ENCODE measurements around the gene PODN. TPM values are rescaled to one million over a fixed set of nuclear protein-coding genes. Genes with fewer than 3 reads are reported as not detected.

PODN gene
- total RNA-seq, 1 experiment from 2014 or later = 0.23 TPM

DNA sequence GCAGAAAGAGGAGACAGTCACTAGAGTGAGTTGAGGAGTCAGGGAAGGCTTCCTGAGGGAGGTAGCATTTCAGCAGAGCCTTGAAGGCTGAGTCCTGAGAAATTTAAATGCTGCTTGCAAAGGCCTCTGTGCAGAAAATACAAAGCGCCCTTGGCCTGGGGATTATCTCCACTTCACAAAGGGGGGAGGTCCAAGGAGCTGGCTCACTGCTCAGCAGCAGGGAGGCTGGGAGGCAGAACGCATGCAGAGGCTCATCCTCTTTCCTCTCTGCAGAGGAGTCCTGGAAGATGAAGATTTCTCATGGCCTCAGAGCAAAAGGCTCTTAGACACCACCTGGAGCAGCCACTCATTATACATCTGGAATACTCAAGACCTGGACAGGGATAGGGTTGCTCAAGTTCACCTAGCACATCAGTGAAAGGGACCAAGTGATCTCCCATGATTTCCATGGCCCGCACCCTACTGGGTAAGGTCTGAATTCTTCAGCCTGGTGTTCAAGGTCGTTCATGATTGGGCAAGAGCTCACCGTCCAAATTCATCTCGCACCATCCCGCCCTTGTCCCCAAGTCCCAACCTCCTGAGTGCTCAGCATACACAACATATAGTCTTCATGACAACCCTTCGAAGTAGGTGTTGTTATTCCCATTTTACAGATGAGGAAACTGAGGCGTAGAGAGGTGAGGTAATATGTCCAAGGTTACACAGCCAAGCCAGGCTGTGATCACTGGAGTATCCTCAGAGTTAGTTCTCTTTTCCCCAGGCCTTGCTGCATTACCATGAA lies 71.4 kb downstream of the PODN start:
- no peak overlapping the region for H3K4me3 ChIP-seq (ENCODE audit: low read depth in 2 of 2, low read length in 2 of 2)
- in situ Hi-C loops (cut with HindIII; ENCODE audit: low pct_unique_long_range_greater_than_20kb, low sequenced_read_pairs) = no loop called here
- no peaks in the 10 kb centered on the region for H3K27me3 ChIP-seq (ENCODE audit: control insufficient read depth, insufficient read depth, low read length)
- POLR2A ChIA-PET = interaction anchor here (0.5 to 0.6 kb wide), 2 partner anchors 65 to 469 kb away, joined by 3 to 6 read pairs; no protein-coding TSS in a partner anchor
- DNase-seq (ENCODE audit: low read depth, low spot score) = no peak
- no peak for ATAC-seq
- no peaks in the 10 kb centered on the region for H3K36me3 ChIP-seq (ENCODE audit: control insufficient read depth, insufficient read depth, low read length)
- peaks cover 3% of the 10 kb centered on the region; the same call in 1 of the 2 replicates for H3K9me3 ChIP-seq (ENCODE audit: control insufficient read depth, insufficient read depth, low read depth, low read length)
- CTCF ChIA-PET = no interaction called here
- no TSS peak for BruUV-seq (replicated peaks)
- peaks cover 8% of the 10 kb centered on the region; the same call in 1 of the 2 replicates for H3K4me1 ChIP-seq (ENCODE audit: control insufficient read depth, insufficient read depth, low read length)
- TF ChIP-seq POLR2AphosphoS5 (IDR thresholded peaks at IDR 0.05; ENCODE audit: low read depth, low read length) (no peak), SIN3A (IDR thresholded peaks at IDR 0.05; ENCODE audit: borderline replicate concordance, insufficient read depth, low read depth, low read length) (no peak), TCF7L2 (IDR thresholded peaks at IDR 0.05; ENCODE audit: low read depth, low read length) (no peak)
- TF ChIP-seq, protein P1, sequence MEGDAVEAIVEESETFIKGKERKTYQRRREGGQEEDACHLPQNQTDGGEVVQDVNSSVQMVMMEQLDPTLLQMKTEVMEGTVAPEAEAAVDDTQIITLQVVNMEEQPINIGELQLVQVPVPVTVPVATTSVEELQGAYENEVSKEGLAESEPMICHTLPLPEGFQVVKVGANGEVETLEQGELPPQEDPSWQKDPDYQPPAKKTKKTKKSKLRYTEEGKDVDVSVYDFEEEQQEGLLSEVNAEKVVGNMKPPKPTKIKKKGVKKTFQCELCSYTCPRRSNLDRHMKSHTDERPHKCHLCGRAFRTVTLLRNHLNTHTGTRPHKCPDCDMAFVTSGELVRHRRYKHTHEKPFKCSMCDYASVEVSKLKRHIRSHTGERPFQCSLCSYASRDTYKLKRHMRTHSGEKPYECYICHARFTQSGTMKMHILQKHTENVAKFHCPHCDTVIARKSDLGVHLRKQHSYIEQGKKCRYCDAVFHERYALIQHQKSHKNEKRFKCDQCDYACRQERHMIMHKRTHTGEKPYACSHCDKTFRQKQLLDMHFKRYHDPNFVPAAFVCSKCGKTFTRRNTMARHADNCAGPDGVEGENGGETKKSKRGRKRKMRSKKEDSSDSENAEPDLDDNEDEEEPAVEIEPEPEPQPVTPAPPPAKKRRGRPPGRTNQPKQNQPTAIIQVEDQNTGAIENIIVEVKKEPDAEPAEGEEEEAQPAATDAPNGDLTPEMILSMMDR (IDR thresholded peaks at IDR 0.05) = no peak
- TF ChIP-seq, protein P2, sequence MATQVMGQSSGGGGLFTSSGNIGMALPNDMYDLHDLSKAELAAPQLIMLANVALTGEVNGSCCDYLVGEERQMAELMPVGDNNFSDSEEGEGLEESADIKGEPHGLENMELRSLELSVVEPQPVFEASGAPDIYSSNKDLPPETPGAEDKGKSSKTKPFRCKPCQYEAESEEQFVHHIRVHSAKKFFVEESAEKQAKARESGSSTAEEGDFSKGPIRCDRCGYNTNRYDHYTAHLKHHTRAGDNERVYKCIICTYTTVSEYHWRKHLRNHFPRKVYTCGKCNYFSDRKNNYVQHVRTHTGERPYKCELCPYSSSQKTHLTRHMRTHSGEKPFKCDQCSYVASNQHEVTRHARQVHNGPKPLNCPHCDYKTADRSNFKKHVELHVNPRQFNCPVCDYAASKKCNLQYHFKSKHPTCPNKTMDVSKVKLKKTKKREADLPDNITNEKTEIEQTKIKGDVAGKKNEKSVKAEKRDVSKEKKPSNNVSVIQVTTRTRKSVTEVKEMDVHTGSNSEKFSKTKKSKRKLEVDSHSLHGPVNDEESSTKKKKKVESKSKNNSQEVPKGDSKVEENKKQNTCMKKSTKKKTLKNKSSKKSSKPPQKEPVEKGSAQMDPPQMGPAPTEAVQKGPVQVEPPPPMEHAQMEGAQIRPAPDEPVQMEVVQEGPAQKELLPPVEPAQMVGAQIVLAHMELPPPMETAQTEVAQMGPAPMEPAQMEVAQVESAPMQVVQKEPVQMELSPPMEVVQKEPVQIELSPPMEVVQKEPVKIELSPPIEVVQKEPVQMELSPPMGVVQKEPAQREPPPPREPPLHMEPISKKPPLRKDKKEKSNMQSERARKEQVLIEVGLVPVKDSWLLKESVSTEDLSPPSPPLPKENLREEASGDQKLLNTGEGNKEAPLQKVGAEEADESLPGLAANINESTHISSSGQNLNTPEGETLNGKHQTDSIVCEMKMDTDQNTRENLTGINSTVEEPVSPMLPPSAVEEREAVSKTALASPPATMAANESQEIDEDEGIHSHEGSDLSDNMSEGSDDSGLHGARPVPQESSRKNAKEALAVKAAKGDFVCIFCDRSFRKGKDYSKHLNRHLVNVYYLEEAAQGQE (IDR thresholded peaks at IDR 0.05; ENCODE audit: insufficient read depth in 1 of 2, low read depth in 2 of 2, low read length in 1 of 2) = no peak
- H3K27ac ChIP-seq (ENCODE audit: low read length) = no peak overlapping the region
- intact Hi-C loops (cut with micrococcal nuclease; ENCODE audit: unreplicated experiment) = no loop called here

DNA sequence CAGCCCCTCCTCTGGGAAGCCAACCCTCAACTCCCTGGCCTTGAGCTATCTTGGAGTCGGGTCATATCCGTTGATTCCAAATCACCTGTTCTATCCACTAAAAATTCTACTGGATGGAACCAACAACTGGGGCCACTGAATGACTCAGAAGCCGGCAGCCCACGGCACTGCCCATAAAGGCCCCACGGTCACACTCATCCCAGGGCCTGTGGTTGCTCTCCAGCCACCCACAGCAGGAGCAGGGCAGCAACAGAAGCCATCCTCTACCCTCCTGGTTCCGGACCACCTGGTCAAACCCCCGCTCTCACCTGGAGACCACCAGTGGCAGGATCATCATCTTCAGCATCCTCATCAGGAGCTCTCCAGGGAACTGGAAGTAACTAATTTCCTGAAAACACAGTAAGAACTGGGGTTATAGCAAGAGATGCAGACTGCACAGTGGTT lies 72.1 kb downstream of the PODN start:
- DNase-seq (ENCODE audit: low read depth, low spot score) = no peak
- Histone ChIP-seq H3K4me3 (ENCODE audit: low read depth in 2 of 2, low read length in 2 of 2) (no peak overlapping the region), H3K9me3 (ENCODE audit: control insufficient read depth, insufficient read depth, low read depth, low read length) (peaks cover 3% of the 10 kb centered on the region; the same call in 1 of the 2 replicates), H3K27ac (ENCODE audit: low read length) (no peak overlapping the region), H3K27me3 (ENCODE audit: control insufficient read depth, insufficient read depth, low read length) (no peaks in the 10 kb centered on the region), H3K4me1 (ENCODE audit: control insufficient read depth, insufficient read depth, low read length) (peaks cover 8% of the 10 kb centered on the region; the same call in 1 of the 2 replicates), H3K36me3 (ENCODE audit: control insufficient read depth, insufficient read depth, low read length) (no peaks in the 10 kb centered on the region)
- no TSS peak for BruUV-seq (replicated peaks)
- CTCF ChIA-PET = no interaction called here
- TF ChIP-seq, protein P1 (IDR thresholded peaks at IDR 0.05) = no peak
- TF ChIP-seq, protein P2 (IDR thresholded peaks at IDR 0.05; ENCODE audit: insufficient read depth in 1 of 2, low read depth in 2 of 2, low read length in 1 of 2) = no peak
- TF ChIP-seq POLR2AphosphoS5 (IDR thresholded peaks at IDR 0.05; ENCODE audit: low read depth, low read length) (no peak), SIN3A (IDR thresholded peaks at IDR 0.05; ENCODE audit: borderline replicate concordance, insufficient read depth, low read depth, low read length) (no peak), TCF7L2 (IDR thresholded peaks at IDR 0.05; ENCODE audit: low read depth, low read length) (no peak)
- no peak for ATAC-seq
- in situ Hi-C loops (cut with HindIII; ENCODE audit: low pct_unique_long_range_greater_than_20kb, low sequenced_read_pairs) (no loop called here), intact Hi-C loops (cut with micrococcal nuclease; ENCODE audit: unreplicated experiment) (no loop called here)
- POLR2A ChIA-PET = no interaction called here

All from Panc1 (cell line).